T-helper 9 cell (primary cell): ENCODE results near the gene SNED1.

Source experiments
- DNase-seq: peaks from one replicate; pipeline ENCODE4 v3.0.0-alpha.2; 2020

SNED1 gene

DNA sequence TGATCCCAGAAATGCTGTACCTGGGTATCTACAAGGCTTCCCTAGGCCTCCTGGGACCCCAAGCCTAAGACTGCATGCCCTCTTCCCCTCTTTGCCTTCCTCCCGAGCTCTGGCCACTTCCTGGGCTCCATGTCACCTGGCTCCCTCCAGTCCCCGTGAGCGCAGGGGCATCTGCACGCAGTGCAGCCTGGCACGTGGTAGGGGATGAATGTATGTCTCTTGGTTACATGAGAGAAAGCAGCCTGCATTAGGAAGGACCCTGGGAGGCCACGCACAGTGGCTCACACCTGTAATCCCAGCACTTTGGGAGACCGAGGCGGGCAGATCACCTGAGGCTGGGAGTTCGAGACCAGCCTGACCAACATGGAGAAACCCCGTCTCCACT is 135.0 kb downstream of the SNED1 start:
- no peak for DNase-seq

GRCh38 chr2:241134711-241135110 is 136.3 kb downstream of the SNED1 start:
- DNase-seq = no peak

DNA sequence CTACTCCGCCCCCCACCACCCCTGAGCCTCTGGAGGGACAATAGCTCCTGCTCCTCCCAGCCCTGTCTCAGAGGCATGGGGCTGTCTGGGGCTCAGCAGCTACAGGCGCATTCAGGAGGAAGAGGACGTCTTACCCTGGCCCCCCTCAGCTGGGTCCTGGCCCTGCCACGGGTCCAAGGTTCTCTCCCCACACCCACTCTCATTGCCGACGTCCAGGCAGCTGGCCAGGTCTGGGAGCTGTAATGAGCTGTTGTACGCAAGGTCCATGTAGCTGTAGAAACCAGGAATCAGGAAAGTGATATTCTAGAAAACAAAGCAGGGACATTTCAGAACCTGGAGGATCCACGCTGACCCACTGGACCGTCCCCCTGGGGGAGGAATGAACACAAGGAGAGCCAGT is 137.3 kb downstream of the SNED1 start:
- no peak for DNase-seq

DNA sequence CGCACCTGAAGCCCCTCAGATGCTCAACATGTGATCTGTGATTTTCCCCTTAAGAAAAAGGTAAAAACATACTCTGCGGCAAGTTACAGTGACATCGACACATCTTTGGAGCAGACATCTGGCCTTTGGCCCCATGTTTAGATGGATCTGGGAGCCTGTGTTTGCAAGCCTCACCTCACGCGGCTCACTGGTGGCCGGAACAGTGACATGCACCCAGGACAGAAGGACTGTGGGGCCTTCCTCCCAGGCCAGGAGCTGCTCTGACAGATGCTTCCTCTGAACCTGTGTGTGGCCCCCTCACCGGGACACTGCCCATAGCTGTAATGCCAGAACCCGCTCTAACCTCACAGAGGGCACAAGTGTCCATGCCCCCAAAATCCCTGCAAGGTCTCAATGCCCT is 137.8 kb downstream of the SNED1 start:
- no peak for DNase-seq

DNA sequence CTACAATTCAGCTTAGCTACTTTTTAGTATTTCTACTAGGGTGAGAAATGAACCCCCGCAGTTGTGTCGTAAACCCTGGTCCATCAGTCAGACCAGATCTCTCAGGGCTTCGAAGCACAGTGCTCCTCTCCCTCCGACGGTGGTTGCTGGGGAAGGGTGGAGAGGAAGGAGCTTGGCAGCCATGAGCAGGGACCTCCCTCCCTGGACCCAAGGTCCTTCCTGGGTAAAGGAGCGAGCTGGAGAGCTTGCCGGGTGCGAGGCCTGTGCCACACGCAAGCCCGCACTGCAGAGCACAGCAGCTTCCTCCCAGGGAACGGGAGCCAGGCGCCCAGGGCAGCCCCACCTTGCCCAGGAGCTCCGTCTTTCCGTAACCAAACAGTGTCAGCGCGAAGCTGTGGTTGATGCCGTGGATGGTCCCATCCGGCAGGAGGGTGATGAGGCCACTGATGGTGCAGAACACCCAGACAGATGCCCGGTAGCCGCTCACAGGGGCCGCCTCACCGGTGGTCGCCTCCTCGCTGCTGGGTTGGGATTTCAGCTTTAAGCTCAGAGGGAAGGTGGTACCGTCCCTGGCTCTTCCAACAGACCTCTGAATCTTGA is 138.3 kb downstream of the SNED1 start:
- no peak for DNase-seq

DNA sequence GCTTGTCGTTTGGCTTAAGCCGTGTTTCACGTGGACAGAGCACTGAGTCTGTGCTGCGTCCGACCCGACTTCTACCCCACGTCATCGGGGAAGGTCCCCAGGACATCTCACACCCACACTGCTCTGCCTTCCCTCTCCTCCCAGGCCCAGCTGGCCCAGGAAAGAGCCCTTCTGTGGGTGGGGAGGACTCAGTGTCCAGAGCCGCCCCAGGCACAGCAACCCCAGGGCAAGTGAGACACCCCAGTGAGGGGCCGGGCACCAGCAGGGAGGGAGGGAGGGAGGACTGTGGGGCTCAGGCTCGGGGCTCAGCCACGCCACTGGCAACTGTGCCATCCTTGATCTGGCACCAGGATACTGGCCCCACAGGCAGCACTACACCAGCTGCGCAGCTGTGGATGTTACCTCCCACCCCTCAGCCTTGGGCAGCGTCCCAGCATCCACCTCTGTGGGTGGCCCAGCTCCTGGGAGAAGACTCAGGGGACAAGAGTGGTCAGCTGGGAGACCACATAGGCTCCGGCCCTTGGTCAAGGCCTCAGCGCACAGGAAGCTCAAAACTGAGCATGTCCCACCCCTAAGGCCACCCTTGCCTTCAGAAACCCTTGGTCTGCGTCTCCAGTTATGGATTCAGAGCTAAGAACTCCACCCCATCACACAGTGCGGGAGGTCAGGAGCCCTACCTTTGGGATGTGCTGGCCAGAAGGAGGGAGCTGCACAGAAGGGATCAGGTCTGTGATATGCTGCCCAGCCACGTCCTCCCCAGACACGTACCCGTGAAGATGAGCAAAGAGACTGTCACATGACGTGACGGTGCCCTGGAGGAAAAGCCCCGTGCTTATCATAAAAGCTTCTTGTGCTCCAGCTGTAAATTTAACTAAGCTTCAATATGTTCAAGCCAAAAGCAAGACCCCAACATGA is 139.1 kb downstream of the SNED1 start:
- no peak for DNase-seq

DNA sequence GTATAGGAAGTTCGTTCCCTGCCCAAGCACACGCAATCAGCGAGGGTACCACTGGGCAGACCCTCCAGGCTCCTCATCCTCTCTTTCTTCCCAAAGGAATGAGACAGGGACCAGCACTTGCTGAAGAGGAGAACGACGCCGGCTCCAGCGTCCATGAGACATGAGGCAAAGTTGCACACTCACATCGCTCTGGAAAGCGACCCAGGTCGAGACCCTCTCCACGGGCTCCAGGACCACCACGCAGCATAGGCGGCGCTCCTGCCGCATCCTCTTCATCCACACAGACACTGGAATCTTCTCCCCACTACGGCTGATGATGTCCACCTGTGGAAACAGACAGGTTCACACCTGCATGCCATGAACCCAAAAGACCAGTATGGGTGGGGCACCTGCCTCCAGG is 140.1 kb downstream of the SNED1 start:
- DNase-seq = no peak

DNA sequence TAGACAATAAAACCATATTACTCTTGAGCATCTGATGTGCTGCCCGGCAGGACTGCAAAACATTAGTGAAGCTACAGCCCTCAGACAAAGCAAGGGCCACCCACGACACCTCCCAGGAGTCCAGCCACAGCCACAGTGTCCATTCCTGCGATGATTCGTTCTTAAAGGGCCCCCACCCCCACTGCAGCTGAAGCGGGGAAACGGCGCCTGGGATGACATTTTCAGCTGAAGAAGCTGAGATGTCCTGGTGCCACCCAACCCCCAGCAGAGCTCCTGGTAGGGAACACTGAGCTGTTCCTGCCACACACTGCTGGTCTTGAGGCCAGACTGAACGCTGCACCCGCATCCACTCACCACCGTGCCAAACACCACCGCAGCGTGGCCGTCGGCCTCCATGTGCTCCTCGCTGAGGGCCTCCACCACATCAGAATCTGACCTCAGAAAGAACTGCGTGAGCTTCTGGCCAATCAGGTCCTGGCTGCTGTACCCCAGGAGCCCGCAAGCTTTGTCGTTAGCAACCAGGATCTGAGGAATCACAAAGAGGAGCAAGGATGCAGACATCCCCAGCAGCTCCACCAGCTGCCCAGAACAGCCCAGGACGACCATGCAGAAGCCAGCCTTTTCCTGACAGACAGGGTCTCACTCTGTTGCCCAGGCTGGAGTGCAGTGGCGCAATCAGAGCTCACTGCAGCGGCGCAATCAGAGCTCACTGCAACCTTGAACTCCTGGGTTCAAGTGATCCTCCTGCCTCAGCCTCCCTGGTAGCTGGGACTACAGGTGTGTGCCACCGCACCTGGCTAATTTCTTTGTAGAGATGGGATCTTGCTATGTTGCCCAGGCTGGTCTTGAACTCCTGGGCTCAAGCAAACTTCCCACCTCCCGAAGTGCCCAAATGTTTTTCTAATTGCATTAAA is 141.4 kb downstream of the SNED1 start:
- no peak for DNase-seq

- DNase-seq = no peak
Observed at GRCh38 chr2:241140445-241140840, 142.0 kb downstream of the SNED1 start.

- DNase-seq = no peak
Observed at GRCh38 chr2:241141214-241141770, 142.9 kb downstream of the SNED1 start.

- DNase-seq = no peak
Observed at GRCh38 chr2:241142063-241142462, 143.6 kb downstream of the SNED1 start.

GRCh38 chr2:241142593-241142992 is 144.2 kb downstream of the SNED1 start:
- DNase-seq = no peak
